HG03095 (cell line): ENCODE results near the gene LAYN.

ENCODE experiments used
- ATAC-seq: cut with Tn5 transposase; IDR thresholded peaks from one replicate; pipeline ENCODE4 v1.9.1; 2021; ENCODE audit warnings: moderate library complexity; ENCODE audit not compliant: unreplicated experiment

Gene LAYN

DNA sequence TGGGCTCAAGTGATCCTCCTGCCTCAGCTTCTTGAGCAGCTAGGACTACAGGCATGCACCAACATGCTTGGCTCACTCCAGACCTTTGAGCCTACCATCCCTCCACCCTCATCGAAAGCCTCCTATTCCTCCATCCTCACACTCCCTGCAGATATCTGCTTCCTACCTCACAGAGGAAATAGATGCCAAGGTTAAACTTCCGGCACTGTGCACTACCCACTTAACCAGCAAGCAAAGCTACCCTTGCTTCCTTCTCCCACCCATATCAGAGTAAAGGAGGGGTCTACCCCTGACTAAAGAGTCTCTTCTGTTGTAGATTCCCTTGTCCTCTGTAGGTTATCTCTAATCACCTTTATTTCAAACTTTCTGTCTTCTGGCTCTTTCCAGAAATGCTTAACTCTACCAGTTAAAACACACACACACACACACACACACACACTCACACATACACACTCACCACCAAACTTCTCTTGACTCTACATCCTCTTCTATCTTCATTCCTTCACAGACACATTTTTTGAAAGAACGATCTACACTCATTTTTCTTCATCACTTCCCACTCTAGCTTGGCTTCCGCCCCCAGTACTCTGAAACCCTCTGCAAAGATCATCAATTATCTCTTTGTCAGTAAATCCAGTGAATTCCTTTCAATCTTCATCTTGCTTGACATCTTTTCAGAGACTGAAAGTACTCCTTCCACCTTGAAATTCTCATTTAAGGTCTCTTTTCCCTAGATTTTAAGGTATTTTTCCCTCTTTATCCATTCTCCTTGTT, 50.9 kb downstream of the LAYN start:
- ATAC-seq = no peak

DNA sequence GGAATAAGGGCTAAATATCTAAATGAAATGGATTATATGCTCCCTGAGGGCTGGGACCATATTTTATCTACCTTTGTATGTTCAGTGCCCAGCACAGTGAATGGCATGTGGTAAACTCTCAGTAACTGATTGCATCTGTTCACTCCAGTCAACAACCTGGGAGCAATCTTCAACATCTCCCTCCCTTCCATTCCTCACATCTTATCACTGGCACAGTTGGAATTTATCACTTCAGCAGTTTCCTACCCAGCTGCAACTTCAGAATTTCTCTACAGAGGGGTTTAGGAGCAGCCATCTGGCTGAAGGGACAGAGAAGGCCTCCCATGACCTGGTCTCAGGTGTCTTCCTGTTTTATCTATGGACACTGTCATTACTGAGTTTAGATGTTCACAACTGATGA, 52.0 kb downstream of the LAYN start:
- ATAC-seq = no peak

DNA sequence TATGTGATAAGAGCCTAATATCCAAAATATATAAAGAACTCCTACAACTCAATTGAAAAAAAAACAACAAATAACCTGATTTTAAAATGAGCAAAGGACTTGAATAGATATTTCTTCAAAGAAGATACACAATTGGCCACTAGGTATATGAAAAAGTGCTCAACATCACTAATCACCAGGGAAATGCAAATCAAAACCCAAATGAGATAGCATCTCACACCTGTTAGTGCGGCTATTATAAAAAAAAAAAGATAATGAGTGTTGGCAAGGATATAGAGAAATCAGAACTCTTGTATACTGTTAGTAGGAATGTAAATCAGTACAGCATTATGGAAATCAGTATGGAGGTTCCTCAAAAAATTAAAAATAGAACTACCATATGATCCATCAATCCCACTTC, 55.8 kb downstream of the LAYN start:
- no peak for ATAC-seq

DNA sequence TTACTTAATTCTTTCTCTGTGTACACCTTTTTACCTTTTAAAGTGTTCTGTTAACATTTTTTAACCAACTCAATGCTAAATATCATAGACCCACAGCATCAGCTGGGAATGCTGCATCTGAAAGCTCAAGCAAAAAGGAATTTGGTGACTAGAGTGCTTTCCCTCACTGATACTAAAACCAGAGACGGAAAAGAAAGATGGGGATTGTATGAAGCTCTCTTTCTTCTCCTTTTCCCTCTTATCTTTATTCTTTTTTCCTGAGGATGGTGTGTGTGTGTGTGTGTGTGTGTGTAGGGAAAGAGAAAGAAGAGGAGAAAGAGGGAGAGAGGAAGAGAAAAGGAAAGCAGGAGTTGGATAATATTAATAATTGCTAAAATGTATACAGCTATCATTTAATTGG, 57.6 kb downstream of the LAYN start:
- no peak for ATAC-seq

DNA sequence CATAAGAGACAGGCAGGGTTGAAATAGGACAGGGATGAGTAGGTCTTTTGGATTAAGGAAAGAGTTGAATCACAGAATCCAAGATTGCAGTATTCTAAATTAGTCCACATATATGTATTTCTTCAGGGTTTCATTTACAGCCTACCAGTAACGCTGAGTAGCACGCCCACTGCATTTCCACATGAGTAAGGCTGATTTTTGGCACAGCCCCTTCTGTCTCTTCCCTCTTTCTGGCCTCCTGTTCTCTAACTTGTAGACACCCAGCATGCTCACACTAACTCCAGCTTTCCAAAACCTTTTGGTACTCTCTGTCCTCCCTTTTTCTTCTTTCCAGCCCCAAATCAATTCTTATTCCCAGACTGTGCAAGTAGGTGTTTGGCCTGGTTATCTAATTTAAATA, 58.0 kb downstream of the LAYN start:
- no peak for ATAC-seq

DNA sequence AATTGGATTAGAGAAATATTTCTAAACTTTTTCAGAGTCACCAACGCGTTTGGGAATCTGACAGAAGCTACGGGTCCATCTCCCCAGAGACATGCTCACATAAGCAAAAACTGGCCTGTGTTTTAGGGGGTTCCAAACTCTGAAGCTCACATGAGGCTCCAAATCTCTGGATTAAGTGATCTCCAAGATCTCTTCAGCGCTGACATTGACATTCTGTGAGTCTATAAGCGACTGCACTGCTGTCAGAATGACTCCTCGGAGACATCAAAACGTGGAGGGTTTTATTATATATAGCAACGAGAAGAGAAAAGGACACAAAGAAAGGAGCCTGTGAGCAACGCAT, 61.1 kb downstream of the LAYN start:
- no peak for ATAC-seq

DNA sequence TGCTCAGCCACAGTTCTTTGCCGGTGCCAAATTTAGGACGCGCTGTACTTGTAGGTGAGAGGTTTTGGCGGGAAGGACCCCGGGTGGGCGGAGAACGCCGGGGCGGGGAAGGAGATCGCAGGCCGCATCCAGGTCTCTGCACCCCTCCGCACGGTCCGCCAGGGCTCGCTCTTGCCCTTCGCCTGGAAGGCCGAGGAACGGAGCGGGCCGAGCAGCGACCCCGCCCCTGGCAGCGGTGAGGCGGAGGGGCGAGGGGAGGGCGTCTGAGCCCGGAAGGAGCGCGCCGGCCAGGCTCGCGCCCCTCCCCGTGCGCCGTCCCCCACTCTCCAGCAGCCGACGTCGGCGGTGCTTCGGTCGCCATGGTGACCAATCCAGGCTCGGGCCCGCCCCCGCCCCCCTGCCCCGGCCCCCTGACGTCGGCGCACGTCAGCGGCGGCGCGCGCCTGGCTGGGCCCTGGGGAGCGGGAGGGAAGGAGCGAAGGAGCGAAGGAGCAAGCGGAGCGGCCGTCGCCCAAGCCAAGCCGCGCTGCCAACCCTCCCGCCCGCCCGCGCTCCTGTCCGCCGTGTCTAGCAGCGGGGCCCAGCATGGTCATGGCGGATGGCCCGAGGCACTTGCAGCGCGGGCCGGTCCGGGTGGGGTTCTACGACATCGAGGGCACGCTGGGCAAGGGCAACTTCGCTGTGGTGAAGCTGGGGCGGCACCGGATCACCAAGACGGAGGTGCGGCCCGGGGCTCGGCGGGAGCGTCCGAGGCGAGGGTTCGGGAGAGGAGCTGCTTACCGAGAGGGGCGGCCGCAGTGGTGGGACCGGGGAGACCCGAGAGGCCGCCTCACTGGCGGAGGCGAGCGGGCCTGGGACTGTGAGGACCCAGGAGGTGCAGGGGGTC, 61.7 kb downstream of the LAYN start, which contains the start of gene SIK2:
Gene SIK2 (plus strand): TSS at position 471 of the 886 bp plus-strand sequence. CDS start 115 bp downstream, at position 586.
- ATAC-seq = peak; percentile 89

DNA sequence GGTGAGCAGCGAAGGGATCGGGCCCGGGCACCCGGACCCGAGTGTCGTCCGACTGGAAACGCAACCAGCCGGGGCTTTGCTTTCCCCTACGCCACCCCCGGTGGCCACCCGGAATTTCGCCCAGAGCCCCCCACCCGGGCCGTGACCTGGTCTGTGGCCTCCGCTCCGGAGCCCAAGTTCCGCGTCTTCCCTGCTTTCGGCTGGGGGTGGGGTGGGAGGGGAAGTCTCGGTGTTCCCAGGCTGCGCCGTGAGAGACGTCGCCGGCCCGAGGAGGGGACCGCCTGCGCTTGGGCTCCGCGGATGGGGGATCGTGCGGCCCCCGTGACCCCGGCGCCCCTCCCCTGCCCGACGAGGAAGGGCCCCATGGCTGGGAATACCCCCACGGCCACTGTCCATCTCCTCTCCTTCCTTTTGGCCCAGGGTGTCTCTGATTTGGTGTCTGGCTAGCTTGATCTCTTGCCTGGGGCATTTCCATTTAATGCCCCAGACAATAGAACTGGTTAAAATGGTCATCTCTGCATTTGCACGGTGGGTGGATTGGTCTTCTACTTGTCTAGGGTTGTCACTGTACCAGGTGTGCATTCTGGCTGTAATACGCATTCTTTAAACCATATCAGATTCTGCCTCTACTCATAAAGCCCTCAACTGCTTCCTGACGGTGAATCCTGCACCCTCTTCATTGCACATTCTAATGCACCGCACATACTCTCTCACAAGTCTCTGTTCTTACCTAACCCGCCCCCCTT, 62.5 kb downstream of the LAYN start:
- ATAC-seq = peak; percentile 0

DNA sequence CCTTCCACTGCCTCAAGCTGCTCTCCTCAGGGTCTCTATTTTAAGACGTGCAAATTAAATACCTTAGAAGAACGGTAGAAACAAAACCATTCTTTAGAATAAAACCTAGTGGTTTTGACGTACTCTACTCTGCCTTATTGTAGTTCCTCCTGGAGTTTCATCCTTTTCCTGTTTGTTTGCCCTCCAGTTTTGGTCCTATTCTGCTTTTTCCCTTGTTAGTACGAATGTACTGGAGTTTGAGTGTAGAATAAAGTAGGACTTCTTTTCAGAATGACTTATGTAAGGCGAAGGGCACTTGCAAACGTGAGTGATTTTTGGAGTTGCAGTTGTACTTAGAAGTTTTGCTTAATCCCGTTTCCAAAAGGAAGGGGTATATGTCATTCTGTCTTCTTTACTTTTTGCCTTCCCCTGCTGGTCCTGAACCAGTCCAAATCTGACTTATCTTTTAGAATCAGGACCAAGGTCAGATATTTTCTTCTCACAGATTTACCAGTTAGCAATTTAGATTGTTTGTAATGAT, 63.2 kb downstream of the LAYN start:
- no peak for ATAC-seq

DNA sequence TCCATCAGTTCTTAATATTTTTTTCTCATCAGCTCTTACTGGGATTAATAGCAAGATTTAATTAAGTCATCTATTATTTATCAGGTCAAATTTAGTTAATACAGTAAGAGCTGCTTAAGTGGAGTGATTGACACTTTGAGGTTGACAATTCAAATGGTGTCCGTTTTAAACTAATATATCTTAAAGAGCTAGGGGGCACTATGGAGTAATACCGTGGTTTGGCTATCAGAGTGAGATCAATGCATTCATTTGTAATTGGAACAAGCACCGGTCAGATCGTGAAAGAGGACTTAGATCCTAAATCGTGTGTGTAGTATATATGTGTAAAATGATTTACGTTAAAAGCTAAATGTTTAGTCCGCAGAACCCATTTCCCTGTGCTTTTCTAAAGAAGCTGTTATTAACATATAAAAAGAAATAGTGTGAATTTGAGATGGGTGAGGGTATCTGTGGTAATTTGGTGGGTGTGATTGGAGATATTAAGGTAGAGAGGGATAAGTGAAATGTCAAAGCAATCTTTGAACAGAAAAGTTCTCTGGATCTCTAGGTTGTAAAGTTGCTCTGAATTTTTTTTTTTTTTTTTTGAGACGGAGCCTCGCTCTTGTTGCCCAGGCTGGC, 64.0 kb downstream of the LAYN start:
- ATAC-seq = no peak

DNA sequence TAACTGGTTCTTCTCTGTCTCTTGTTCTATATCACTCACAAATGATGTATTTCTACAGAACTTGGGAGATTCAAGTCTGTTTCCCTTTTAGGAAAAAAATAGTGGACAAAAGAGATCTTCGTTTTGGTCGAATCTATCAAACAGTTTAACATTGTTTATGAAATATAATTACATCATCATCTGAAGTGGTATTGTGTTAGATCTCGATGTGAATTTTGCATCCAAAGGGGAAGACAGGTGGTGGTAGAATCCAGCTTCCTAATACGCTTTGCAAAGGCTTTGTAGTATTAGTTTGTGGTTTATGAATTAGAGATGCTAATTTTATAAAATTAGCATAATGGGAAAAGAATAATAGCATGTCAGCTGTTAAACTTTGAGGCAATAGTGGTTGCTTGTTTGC, 65.2 kb downstream of the LAYN start:
- no peak for ATAC-seq

DNA sequence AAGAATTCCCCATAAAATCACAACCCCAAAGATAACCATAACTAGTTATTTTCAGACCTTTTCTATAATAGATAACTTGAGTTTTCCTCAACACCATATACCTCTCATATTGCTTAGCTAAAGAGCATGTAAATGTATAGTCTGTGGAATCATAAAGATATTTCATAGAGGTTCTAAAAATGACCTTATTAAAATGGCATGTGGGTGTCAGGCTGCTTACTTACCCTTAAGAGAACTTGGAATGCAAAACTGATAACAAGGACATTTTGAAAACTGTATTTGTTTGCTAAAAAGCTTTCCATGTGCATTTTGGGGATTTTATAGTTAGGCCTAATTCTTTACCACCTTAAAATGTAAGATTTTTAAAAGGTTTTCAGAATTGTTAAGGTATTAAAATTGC, 66.5 kb downstream of the LAYN start:
- ATAC-seq = no peak

DNA sequence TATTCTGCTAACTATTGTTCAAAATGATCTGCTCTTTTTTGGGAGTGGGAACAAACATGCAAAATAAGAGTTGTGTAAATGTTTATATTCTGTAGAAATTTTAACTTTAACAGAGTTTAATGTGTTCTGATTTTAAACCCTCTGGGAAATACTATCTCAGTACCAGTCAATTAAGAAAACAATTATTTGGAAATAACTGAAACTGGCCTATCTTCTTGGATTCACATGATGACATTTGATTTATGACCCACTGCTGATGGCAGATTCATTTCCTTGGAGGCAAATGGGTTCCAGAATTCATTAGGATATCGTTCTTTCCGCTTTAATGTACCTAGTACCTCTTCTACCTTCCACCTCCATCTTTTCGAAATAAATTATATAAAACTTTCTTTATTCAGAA, 67.2 kb downstream of the LAYN start:
- no peak for ATAC-seq
